OCI-LY1 (cell line): Measurements from ENCODE around the gene POLQ.

Experiments used
- H2AFZ ChIP-seq: fragments of 200-600 bp; sonication (generic), shearing (Covaris generic); 2 replicates; pipeline ENCODE4 v1.6.0; 2014; ENCODE audit warnings: antibody characterized with exemption, mild to moderate bottlenecking, low read length
- H3F3A ChIP-seq: fragments of 200-600 bp; sonication (generic), shearing (Covaris generic); 2 replicates; pipeline ENCODE4 v1.6.0; 2014; ENCODE audit warnings: mild to moderate bottlenecking, antibody characterized with exemption, low read length, moderate library complexity; ENCODE audit not compliant: insufficient read depth
- H3K27ac ChIP-seq: fragments of 200-600 bp; sonication (generic); 2 replicates; pipeline ENCODE4 v1.5.1; 2014; ENCODE audit warnings: low read length, mixed run types, mild to moderate bottlenecking, low read depth; ENCODE audit not compliant: poor library complexity, severe bottlenecking
- H3K27me3 ChIP-seq: fragments of 200-600 bp; sonication (generic); 2 replicates; pipeline ENCODE4 v1.6.0; 2014; ENCODE audit warnings: antibody characterized with exemption, mild to moderate bottlenecking, low read length, moderate library complexity; ENCODE audit not compliant: insufficient read depth
- H3K36me3 ChIP-seq: fragments of 200-600 bp; sonication (generic); 2 replicates; pipeline ENCODE4 v1.6.1; 2014; ENCODE audit warnings: mild to moderate bottlenecking, antibody characterized with exemption, low read length, moderate library complexity, mixed read lengths; ENCODE audit not compliant: insufficient read depth
- H3K4me1 ChIP-seq: fragments of 200-600 bp; sonication (generic); 2 replicates; pipeline ENCODE4 v1.5.1; 2014; ENCODE audit warnings: mild to moderate bottlenecking, low read length, moderate library complexity; ENCODE audit not compliant: insufficient read depth, severe bottlenecking
- H3K4me2 ChIP-seq: fragments of 200-600 bp; sonication (generic), shearing (Covaris generic); 2 replicates; pipeline ENCODE4 v1.6.1; 2014; ENCODE audit warnings: low read length
- H3K4me3 ChIP-seq: fragments of 200-600 bp; sonication (generic); 2 replicates; pipeline ENCODE4 v1.5.1; 2014; ENCODE audit warnings: low read length, low read depth, mild to moderate bottlenecking, mixed read lengths; ENCODE audit not compliant: poor library complexity, severe bottlenecking
- H3K79me2 ChIP-seq: fragments of 200-600 bp; shearing (Covaris generic); 2 replicates; pipeline ENCODE4 v1.6.1; 2016; ENCODE audit warnings: mixed run types, low read length, mixed read lengths; ENCODE audit not compliant: insufficient read depth
- H3K9ac ChIP-seq: fragments of 200-600 bp; sonication (generic), shearing (Covaris generic); 2 replicates; pipeline ENCODE4 v1.6.1; 2014; ENCODE audit warnings: mild to moderate bottlenecking, low read length, mixed read lengths
- H3K9me2 ChIP-seq: fragments of 200-600 bp; sonication (generic), shearing (Covaris generic); 2 replicates; pipeline ENCODE4 v1.6.1; 2014; ENCODE audit warnings: low read depth, mild to moderate bottlenecking, low read length, mixed read lengths
- H3K9me3 ChIP-seq: fragments of 200-600 bp; shearing (Covaris generic); 2 replicates; pipeline ENCODE4 v1.6.1; 2014; ENCODE audit warnings: low read length, mixed read lengths
- H4K20me1 ChIP-seq: fragments of 200-600 bp; sonication (generic), shearing (Covaris generic); 2 replicates; pipeline ENCODE4 v1.6.0; 2016; ENCODE audit warnings: mild to moderate bottlenecking, low read length; ENCODE audit not compliant: insufficient read depth
- CTCF ChIP-seq: fragments of 200-600 bp; sonication (generic), shearing (Covaris generic); IDR thresholded peaks from 2 replicates; pipeline ENCODE4 v1.5.1; 2017; ENCODE audit warnings: mild to moderate bottlenecking, antibody characterized with exemption, low read length, moderate library complexity, mixed read lengths
- EZH2 ChIP-seq: fragments of 200-600 bp; sonication (generic), shearing (Covaris generic); IDR thresholded peaks from 2 replicates; pipeline ENCODE4 v1.8.0; 2017; ENCODE audit warnings: borderline replicate concordance, mixed run types, mild to moderate bottlenecking, antibody characterized with exemption, low read length, moderate library complexity, mixed read lengths

Gene POLQ

DNA sequence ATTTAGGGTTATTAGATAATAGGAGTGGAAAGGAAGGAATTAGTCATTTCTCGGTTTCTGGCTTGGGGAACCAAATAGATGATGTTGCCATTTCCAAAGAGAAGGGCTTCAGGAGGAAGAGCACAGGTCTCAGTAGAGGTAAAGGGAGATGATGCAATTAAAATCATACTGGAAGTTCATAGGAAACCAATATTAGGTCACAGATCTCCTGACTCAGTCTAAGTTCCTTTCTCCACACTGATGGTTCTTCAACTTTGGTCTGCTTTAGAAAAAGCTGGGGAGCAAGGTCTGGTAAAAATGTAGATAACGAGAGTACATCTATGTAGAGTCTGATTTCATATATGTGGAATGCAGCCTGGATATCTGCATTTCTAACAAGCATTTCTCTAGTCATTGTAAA lies 130.9 kb downstream of the POLQ start:
- TF ChIP-seq EZH2 (no peak), CTCF (no peak)
- H3K9me3 ChIP-seq: no peaks in the 10 kb centered on the region
- H3K79me2 ChIP-seq: no peaks in the 10 kb centered on the region
- no peaks in the 10 kb centered on the region for H3K9me2 ChIP-seq
- no peaks in the 10 kb centered on the region for H4K20me1 ChIP-seq
- no peaks in the 10 kb centered on the region for H3K36me3 ChIP-seq
- no peak overlapping the region for H3K4me2 ChIP-seq
- no peaks in the 10 kb centered on the region for H3F3A ChIP-seq
- no peak overlapping the region for H3K4me3 ChIP-seq
- H3K9ac ChIP-seq: no peak overlapping the region
- H3K4me1 ChIP-seq: no peaks in the 10 kb centered on the region
- no peak overlapping the region for H3K27ac ChIP-seq
- H2AFZ ChIP-seq: no peak overlapping the region
- H3K27me3 ChIP-seq: no peaks in the 10 kb centered on the region

DNA sequence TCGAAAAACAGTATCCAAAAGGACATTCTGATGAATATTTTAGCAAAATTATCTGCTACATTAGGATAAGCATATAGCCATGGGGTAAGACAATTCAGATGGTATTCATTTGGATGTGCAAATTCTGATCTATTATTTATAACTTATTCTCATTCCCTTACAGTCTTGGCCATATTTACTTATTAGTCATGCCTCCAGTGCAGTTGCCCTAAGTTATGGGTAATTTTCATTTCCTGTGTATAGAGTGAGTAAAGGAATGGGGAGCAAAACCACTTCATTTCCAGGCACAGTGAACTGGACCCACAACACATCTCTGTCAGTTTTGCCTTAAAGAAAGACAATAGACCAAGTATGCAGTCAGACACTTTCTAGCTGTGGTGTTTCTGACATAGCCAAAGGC lies 134.3 kb downstream of the POLQ start:
- Histone ChIP-seq H3F3A (no peaks in the 10 kb centered on the region; the same call in 1 of the 2 replicates), H3K4me3 (no peak overlapping the region), H3K4me1 (no peaks in the 10 kb centered on the region), H3K9me3 (no peaks in the 10 kb centered on the region), H3K79me2 (no peaks in the 10 kb centered on the region), H3K4me2 (no peak overlapping the region), H3K36me3 (no peaks in the 10 kb centered on the region), H2AFZ (no peak overlapping the region), H3K9ac (no peak overlapping the region), H3K27me3 (no peaks in the 10 kb centered on the region), H3K27ac (no peak overlapping the region), H4K20me1 (no peaks in the 10 kb centered on the region), H3K9me2 (no peaks in the 10 kb centered on the region)
- TF ChIP-seq CTCF (no peak), EZH2 (no peak)

- Histone ChIP-seq H3K4me3 (no peak overlapping the region), H3K27me3 (no peaks in the 10 kb centered on the region), H2AFZ (no peak overlapping the region), H3K79me2 (no peaks in the 10 kb centered on the region), H3K4me2 (no peak overlapping the region), H3K9me3 (no peaks in the 10 kb centered on the region), H3F3A (no peaks in the 10 kb centered on the region; the same call in 1 of the 2 replicates), H3K36me3 (no peaks in the 10 kb centered on the region), H4K20me1 (no peaks in the 10 kb centered on the region), H3K27ac (no peak overlapping the region), H3K9ac (no peak overlapping the region), H3K9me2 (no peaks in the 10 kb centered on the region), H3K4me1 (no peaks in the 10 kb centered on the region)
- TF ChIP-seq EZH2 (no peak), CTCF (no peak)
Measured at GRCh38 chr3:121405631-121406030, 140.2 kb downstream of the POLQ start.
